Epithelial cell of proximal tubule (primary cell): ENCODE results near the gene ABCA10. TPM values are rescaled to one million over a fixed set of nuclear protein-coding genes. Genes with fewer than 3 reads are reported as not detected.

ENCODE experiments used
- DNase-seq: peaks from one replicate; pipeline ENCODE4 v3.0.0-alpha.2; 2011; ENCODE audit warnings: low read depth
- H3K4me3 ChIP-seq: 2 replicates; pipeline ENCODE4 v1.5.1; 2011; ENCODE audit warnings: low read depth, mild to moderate bottlenecking, low read length
- CTCF ChIP-seq: conservative IDR thresholded peaks from 2 replicates; pipeline ENCODE4 v1.5.1; 2012; ENCODE audit warnings: low read depth, mild to moderate bottlenecking, low read length
- total RNA-seq: library from RNA; depleted of rRNA; stranded (reverse); fragments of >200 nt; gene quantifications from 2 replicates; pipeline ENCODE4 v1.2.3, GENCODE V29; 2015

The ABCA10 gene
- total RNA-seq, 1 donor from 2014 or later, result under 0.01 TPM

GRCh38 chr17:69105907-69106730, 122.5 kb downstream of the ABCA10 start:
- DNase-seq, result no peak
- no peak for TF ChIP-seq CTCF
- no peak overlapping the region for H3K4me3 ChIP-seq

- no peak overlapping the region for H3K4me3 ChIP-seq
- TF ChIP-seq CTCF, result no peak
- DNase-seq, result no peak
Observed at GRCh38 chr17:69103557-69104233, 124.9 kb downstream of the ABCA10 start.

GRCh38 chr17:69098625-69099024, 130.0 kb downstream of the ABCA10 start:
- DNase-seq, result no peak
- no peak overlapping the region for H3K4me3 ChIP-seq
- TF ChIP-seq CTCF, result no peak

Other genes starting within 250 kb of the ABCA10 start
- under 0.01 TPM in 1 of 2 replicates, not detected in the other for gene ABCA9, start 167.9 kb downstream of the ABCA10 start, total RNA-seq
- 0.06 TPM in 1 of 2 replicates, not detected in the other for gene ABCA6, start 86.9 kb downstream of the ABCA10 start, total RNA-seq
- 2.7 and 4.5 TPM in 2 replicates for gene ABCA5, start 98.3 kb upstream of the ABCA10 start, total RNA-seq
- gene MAP2K6, start 185.9 kb upstream of the ABCA10 start, total RNA-seq, result 0.72 and 1.8 TPM in 2 replicates